Esophagus squamous epithelium (tissue), 4 donors: ENCODE measurements around the gene CCDC81.

ENCODE experiments used
- POLR2A ChIP-seq, 4 donors: fragments of 450-650 bp; IDR thresholded peaks; one replicate each; pipeline ENCODE4 v1.6.1; 2017; ENCODE audit warnings: antibody characterized with exemption in 4 of 4, mild to moderate bottlenecking in 4 of 4, moderate library complexity in 3 of 4
- TF ChIP-seq, protein P1 (sequence below), 6 experiments: fragments of 450-650 bp in 4 of 6; fragments of 200-600 bp in 2 of 6; sonication (generic) in 2 of 6; IDR thresholded peaks; one replicate each; pipeline ENCODE4 v1.5.1; 2016 to 2019; ENCODE audit warnings: antibody characterized with exemption in 6 of 6, mild to moderate bottlenecking in 4 of 6, moderate library complexity in 4 of 6

DNA sequence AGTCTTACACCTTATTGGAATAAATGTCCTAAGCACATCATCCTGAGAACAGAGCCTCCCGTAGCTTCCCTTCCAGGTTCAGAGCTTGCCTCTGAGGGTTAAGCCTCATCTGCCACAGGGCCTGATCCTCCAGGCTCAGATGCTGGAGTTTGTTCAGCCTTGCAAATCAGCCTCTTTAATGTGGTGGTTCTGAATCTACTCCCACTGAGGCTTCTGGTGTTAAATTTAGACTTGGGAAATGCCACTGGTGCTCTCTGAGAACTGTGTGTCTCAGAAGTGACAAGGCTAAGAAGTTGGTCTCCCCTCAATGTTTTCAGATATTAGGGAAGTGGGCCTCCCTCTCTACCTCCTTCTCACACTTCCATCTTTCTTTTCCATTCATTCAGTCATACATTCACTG is 68.7 kb downstream of the CCDC81 start:
- TF ChIP-seq, protein P1, sequence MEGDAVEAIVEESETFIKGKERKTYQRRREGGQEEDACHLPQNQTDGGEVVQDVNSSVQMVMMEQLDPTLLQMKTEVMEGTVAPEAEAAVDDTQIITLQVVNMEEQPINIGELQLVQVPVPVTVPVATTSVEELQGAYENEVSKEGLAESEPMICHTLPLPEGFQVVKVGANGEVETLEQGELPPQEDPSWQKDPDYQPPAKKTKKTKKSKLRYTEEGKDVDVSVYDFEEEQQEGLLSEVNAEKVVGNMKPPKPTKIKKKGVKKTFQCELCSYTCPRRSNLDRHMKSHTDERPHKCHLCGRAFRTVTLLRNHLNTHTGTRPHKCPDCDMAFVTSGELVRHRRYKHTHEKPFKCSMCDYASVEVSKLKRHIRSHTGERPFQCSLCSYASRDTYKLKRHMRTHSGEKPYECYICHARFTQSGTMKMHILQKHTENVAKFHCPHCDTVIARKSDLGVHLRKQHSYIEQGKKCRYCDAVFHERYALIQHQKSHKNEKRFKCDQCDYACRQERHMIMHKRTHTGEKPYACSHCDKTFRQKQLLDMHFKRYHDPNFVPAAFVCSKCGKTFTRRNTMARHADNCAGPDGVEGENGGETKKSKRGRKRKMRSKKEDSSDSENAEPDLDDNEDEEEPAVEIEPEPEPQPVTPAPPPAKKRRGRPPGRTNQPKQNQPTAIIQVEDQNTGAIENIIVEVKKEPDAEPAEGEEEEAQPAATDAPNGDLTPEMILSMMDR (IDR thresholded peaks at IDR 0.05), result no peak
- TF ChIP-seq POLR2A (IDR thresholded peaks at IDR 0.05), result no peak
